ENCODE measurements around the gene PISD. TPM values are rescaled to one million over a fixed set of nuclear protein-coding genes. Genes with fewer than 3 reads are reported as not detected.

PISD gene
- total and polyA plus RNA-seq, 2 donors (not counting 3 experiments of a cell fraction or from before 2014, with no cell fraction given), result 53.4 to 58.0 TPM

DNA sequence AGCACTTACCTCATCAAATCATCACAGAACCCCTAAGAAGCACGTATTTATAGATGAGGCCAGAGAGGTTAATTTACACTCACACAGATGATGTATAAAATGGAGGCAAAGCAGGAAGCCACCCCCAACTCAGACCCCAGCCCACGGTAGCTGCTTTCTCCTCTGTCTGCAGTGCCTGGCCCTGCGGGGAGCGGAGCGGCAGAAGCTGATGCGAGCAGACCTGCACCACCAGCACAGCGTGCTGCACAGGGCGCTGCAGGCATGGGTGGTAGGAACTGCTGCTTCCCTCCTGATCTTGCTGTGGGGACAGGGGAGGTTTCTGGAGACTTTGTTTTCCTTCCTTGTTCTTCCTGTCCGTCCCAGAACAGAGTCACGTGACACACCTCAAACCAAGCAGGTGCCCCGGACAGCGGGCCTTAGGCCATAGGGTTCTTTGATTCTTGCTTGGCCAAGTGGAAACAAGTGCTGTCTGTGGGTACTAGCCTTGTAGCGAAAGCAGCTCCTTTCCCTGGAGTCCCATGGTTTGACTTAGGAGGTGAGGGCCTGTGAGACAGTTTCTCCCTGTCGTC, 57.8 kb downstream of the PISD start:
- DNase-seq (ENCODE audit: low read depth, low spot score) (no peak), FAIRE-seq (no peak)
- Histone ChIP-seq H2AFZ (ENCODE audit: low read depth, low read length) (no peak overlapping the region), H3K79me2 (ENCODE audit: control insufficient read depth, insufficient read depth, low read length) (no peaks in the 10 kb centered on the region), H3K4me1 (ENCODE audit: control insufficient read depth, extremely low read depth, insufficient read depth, low read length) (peaks cover 18% of the 10 kb centered on the region), H3K4me2 (ENCODE audit: insufficient read depth, low read length) (no peak overlapping the region), H3K9me1 (replicated peaks; ENCODE audit: control insufficient read depth, extremely low read depth, insufficient read depth, low read length) (no peaks in the 10 kb centered on the region), H3K36me3 (ENCODE audit: control insufficient read depth in 2 of 2, extremely low read depth in 1 of 2, insufficient read depth in 2 of 2, low read length in 2 of 2) (no peaks in the 10 kb centered on the region), H3K9ac (replicated peaks; ENCODE audit: extremely low read depth, insufficient read depth, low read length) (no peak overlapping the region), H3K9me3 (replicated peaks; ENCODE audit: control insufficient read depth, insufficient read depth, low read length) (no peaks in the 10 kb centered on the region), H4K20me1 (replicated peaks; ENCODE audit: control insufficient read depth, extremely low read depth, insufficient read depth, low read length) (no peaks in the 10 kb centered on the region), H3K27ac (ENCODE audit: insufficient read depth, low read depth, low read length) (no peak overlapping the region), H3K4me3 (replicated peaks in 1 of 3; ENCODE audit: insufficient read depth in 1 of 3, low read depth in 1 of 3, low read length in 3 of 3) (no peak overlapping the region), H3K27me3 (ENCODE audit: control insufficient read depth in 2 of 2, insufficient read depth in 2 of 2, low read length in 2 of 2) (no peaks in the 10 kb centered on the region)
- dilution Hi-C loops (cut with MboI; ENCODE audit: extremely low pct_ligation_motif_present, low sequenced_read_pairs), result no loop called here
- ChIA-PET POLR2A (interaction anchor here (0.6 kb wide), 1 partner anchor 40 kb away, joined by 4 read pairs; no protein-coding TSS in a partner anchor), CTCF (interaction anchor here (1.4 to 1.7 kb wide), 3 partner anchors 9 to 47 kb away, joined by 3 to 6 read pairs (median 4); no protein-coding TSS in a partner anchor)
- no peak for TF ChIP-seq JUN (IDR thresholded peaks at IDR 0.05; ENCODE audit: borderline replicate concordance, insufficient read depth, insufficient read length, low read depth)
- no peak for TF ChIP-seq POLR2AphosphoS5 (IDR thresholded peaks at IDR 0.05; ENCODE audit: insufficient read depth, low read depth, low read length)
- TF ChIP-seq, protein P1, sequence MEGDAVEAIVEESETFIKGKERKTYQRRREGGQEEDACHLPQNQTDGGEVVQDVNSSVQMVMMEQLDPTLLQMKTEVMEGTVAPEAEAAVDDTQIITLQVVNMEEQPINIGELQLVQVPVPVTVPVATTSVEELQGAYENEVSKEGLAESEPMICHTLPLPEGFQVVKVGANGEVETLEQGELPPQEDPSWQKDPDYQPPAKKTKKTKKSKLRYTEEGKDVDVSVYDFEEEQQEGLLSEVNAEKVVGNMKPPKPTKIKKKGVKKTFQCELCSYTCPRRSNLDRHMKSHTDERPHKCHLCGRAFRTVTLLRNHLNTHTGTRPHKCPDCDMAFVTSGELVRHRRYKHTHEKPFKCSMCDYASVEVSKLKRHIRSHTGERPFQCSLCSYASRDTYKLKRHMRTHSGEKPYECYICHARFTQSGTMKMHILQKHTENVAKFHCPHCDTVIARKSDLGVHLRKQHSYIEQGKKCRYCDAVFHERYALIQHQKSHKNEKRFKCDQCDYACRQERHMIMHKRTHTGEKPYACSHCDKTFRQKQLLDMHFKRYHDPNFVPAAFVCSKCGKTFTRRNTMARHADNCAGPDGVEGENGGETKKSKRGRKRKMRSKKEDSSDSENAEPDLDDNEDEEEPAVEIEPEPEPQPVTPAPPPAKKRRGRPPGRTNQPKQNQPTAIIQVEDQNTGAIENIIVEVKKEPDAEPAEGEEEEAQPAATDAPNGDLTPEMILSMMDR (IDR thresholded peaks at IDR 0.05; ENCODE audit: extremely low read depth in 1 of 2, insufficient read depth in 1 of 2, low read depth in 1 of 2, low read length in 2 of 2), result no peak
- no peak for TF ChIP-seq POLR2A (IDR thresholded peaks at IDR 0.05; ENCODE audit: low read depth, low read length)
- TF ChIP-seq GATA2 (IDR thresholded peaks at IDR 0.05; ENCODE audit: insufficient read depth, insufficient read length, low read depth, low read length), result no peak
- TF ChIP-seq MYC (IDR thresholded peaks at IDR 0.05; ENCODE audit: low read depth, low read length), result no peak
- no peak for TF ChIP-seq EZH2 (IDR thresholded peaks at IDR 0.05; ENCODE audit: borderline replicate concordance, low read depth, low read length, severe bottlenecking)
- no TSS peak for BruUV-seq (replicated peaks)
- intact Hi-C loops (cut with micrococcal nuclease), result loop anchor here (5.0 kb wide), 1 partner anchor 47 kb away; no protein-coding TSS in a partner anchor
